ES-I3 (cell line): Measurements from ENCODE around the gene PPP4C.

Experiments used
- H3K36me3 ChIP-seq: 2 replicates; pipeline ENCODE4 v1.6.1; 2013; ENCODE audit warnings: mild to moderate bottlenecking, low read length, control low read depth, moderate library complexity; ENCODE audit not compliant: insufficient read depth
- H3K4me1 ChIP-seq: 2 replicates; pipeline ENCODE4 v1.6.1; 2013; ENCODE audit warnings: mild to moderate bottlenecking, control low read depth, low read length; ENCODE audit not compliant: insufficient read depth
- H3K9ac ChIP-seq: 2 replicates; pipeline ENCODE4 v1.6.1; 2013; ENCODE audit warnings: low read depth, mild to moderate bottlenecking, low read length, moderate library complexity
- H3K9me3 ChIP-seq: 2 replicates; pipeline ENCODE4 v1.6.1; 2013; ENCODE audit warnings: mild to moderate bottlenecking, low read length, moderate library complexity; ENCODE audit not compliant: control insufficient read depth, insufficient read depth

PPP4C gene

GRCh38 chr16:30131869-30132475 is 56.2 kb downstream of the PPP4C start:
- H3K36me3 ChIP-seq = no peaks in the 10 kb centered on the region
- no peaks in the 10 kb centered on the region for H3K4me1 ChIP-seq
- no peak overlapping the region for H3K9ac ChIP-seq
- H3K9me3 ChIP-seq = no peaks in the 10 kb centered on the region

DNA sequence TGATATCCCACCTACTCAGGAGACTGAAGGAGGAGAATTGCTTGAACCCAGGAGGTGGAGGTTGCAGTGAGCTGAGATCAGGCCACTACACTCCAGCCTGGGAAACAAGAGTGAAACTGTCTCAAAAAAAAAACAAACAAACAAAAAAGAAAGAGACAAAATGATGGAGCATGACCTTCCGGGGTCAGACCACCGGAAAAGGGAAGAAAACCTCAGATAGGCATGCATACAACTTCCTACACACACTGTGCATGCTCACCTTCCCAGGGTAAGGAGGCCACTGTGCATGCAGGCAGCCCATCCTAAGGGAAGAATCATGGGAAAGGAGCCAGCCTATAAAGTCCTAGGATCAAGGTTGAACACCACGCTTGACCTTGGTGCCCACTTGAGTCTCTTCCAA is 56.8 kb downstream of the PPP4C start:
- no peaks in the 10 kb centered on the region for H3K36me3 ChIP-seq
- H3K9me3 ChIP-seq = no peaks in the 10 kb centered on the region
- no peaks in the 10 kb centered on the region for H3K4me1 ChIP-seq
- H3K9ac ChIP-seq = no peak overlapping the region
